Activated CD4-positive, alpha-beta T cell treated with anti-CD3 and anti-CD28 coated beads, Interleukin-2, amount 50 U/mL, for 48 hours (primary cell): ENCODE measurements around the gene STXBP5.
"Not testable (repeated sequence)": the region's sequence is repeated elsewhere in the genome, so short reads cannot be mapped to it uniquely, and the experiment has no call there.

Experiments used
- DNase-seq, 2 experiments: peaks; one replicate each; pipeline ENCODE4 v3.0.0-alpha.2; 2020

Gene STXBP5

GRCh38 chr6:147304016-147304415 lies 99.8 kb downstream of the STXBP5 start:
- DNase-seq: no peak

GRCh38 chr6:147310521-147310920 lies 106.3 kb downstream of the STXBP5 start:
- no peak for DNase-seq

GRCh38 chr6:147311218-147311617 lies 107.0 kb downstream of the STXBP5 start:
- no peak for DNase-seq

GRCh38 chr6:147321260-147321659 lies 117.0 kb downstream of the STXBP5 start:
- DNase-seq: no peak

- DNase-seq: no peak
Measured at GRCh38 chr6:147322299-147323162, 118.3 kb downstream of the STXBP5 start.

- no peak for DNase-seq
Measured at GRCh38 chr6:147325557-147325956, 121.3 kb downstream of the STXBP5 start.

GRCh38 chr6:147331401-147331800 lies 127.2 kb downstream of the STXBP5 start:
- no peak for DNase-seq

GRCh38 chr6:147337921-147338320 lies 133.7 kb downstream of the STXBP5 start:
- DNase-seq: no peak

GRCh38 chr6:147341486-147341885 lies 137.3 kb downstream of the STXBP5 start:
- DNase-seq: no peak

- no peak for DNase-seq
Measured at GRCh38 chr6:147345902-147346301, 141.7 kb downstream of the STXBP5 start.

- no peak for DNase-seq
Measured at GRCh38 chr6:147347179-147347881, 143.1 kb downstream of the STXBP5 start.

- DNase-seq: no peak
Measured at GRCh38 chr6:147347882-147348575, 143.8 kb downstream of the STXBP5 start.

- DNase-seq: no peak
Measured at GRCh38 chr6:147361311-147361981, 157.2 kb downstream of the STXBP5 start.

- DNase-seq: no peak
Measured at GRCh38 chr6:147366290-147366689, 162.1 kb downstream of the STXBP5 start.

- no peak for DNase-seq
Measured at GRCh38 chr6:147371325-147371724, 167.1 kb downstream of the STXBP5 start.

GRCh38 chr6:147372806-147373205 lies 168.6 kb downstream of the STXBP5 start:
- DNase-seq: no peak

- no peak for DNase-seq
Measured at GRCh38 chr6:147378819-147379218, 174.6 kb downstream of the STXBP5 start.

GRCh38 chr6:147380841-147381240 lies 176.6 kb downstream of the STXBP5 start:
- DNase-seq: not testable (repeated sequence)

GRCh38 chr6:147381712-147382111 lies 177.5 kb downstream of the STXBP5 start:
- no peak for DNase-seq

- no peak for DNase-seq
Measured at GRCh38 chr6:147382945-147383554, 178.8 kb downstream of the STXBP5 start.

- no peak for DNase-seq
Measured at GRCh38 chr6:147384029-147384428, 179.8 kb downstream of the STXBP5 start.
